ENCODE results near the gene RTL10.
"Not testable (repeated sequence)": the region's sequence is repeated elsewhere in the genome, so short reads cannot be mapped to it uniquely, and the experiment has no call there.

Gene RTL10

GRCh38 chr22:19843857-19844376 lies 10.8 kb downstream of the RTL10 start:
- DNase-seq (ENCODE audit: low read depth), result no peak

GRCh38 chr22:19843107-19843856 lies 11.4 kb downstream of the RTL10 start:
- DNase-seq (ENCODE audit: low read depth), result no peak

- DNase-seq (ENCODE audit: low read depth), result no peak
Observed at GRCh38 chr22:19842393-19843106, 12.1 kb downstream of the RTL10 start.

GRCh38 chr22:19841641-19842392 lies 12.9 kb downstream of the RTL10 start:
- DNase-seq (ENCODE audit: low read depth), result no peak

GRCh38 chr22:19840955-19841640 lies 13.6 kb downstream of the RTL10 start:
- DNase-seq (ENCODE audit: low read depth), result peak; percentile 49

GRCh38 chr22:19840059-19840458 lies 14.6 kb downstream of the RTL10 start:
- DNase-seq (ENCODE audit: low read depth), result no peak

GRCh38 chr22:19837915-19838314 lies 16.8 kb downstream of the RTL10 start:
- DNase-seq (ENCODE audit: low read depth), result no peak

- no peak for DNase-seq (ENCODE audit: low read depth)
Observed at GRCh38 chr22:19836512-19836911, 18.2 kb downstream of the RTL10 start.

- no peak for DNase-seq (ENCODE audit: low read depth)
Observed at GRCh38 chr22:19834599-19834998, 20.1 kb downstream of the RTL10 start.

- not testable (repeated sequence) for DNase-seq (ENCODE audit: low read depth)
Observed at GRCh38 chr22:19833327-19833726, 21.3 kb downstream of the RTL10 start.

- no peak for DNase-seq (ENCODE audit: low read depth)
Observed at GRCh38 chr22:19832476-19833108, 22.1 kb downstream of the RTL10 start.

- not testable (repeated sequence) for DNase-seq (ENCODE audit: low read depth)
Observed at GRCh38 chr22:19831979-19832378, 22.7 kb downstream of the RTL10 start.

- no peak for DNase-seq (ENCODE audit: low read depth)
Observed at GRCh38 chr22:19831016-19831415, 23.7 kb downstream of the RTL10 start.

- DNase-seq (ENCODE audit: low read depth), result no peak
Observed at GRCh38 chr22:19828035-19828401, 26.7 kb downstream of the RTL10 start.

- no peak for DNase-seq (ENCODE audit: low read depth)
Observed at GRCh38 chr22:19827341-19828034, 27.2 kb downstream of the RTL10 start.

- DNase-seq (ENCODE audit: low read depth), result no peak
Observed at GRCh38 chr22:19826619-19826950, 28.1 kb downstream of the RTL10 start.

GRCh38 chr22:19825904-19826618 lies 28.6 kb downstream of the RTL10 start:
- DNase-seq (ENCODE audit: low read depth), result no peak

GRCh38 chr22:19824926-19825339 lies 29.7 kb downstream of the RTL10 start:
- no peak for DNase-seq (ENCODE audit: low read depth)

- no peak for DNase-seq (ENCODE audit: low read depth)
Observed at GRCh38 chr22:19824212-19824925, 30.3 kb downstream of the RTL10 start.

GRCh38 chr22:19823902-19824211 lies 30.8 kb downstream of the RTL10 start:
- no peak for DNase-seq (ENCODE audit: low read depth)
